Measurements from ENCODE around the gene HERC5.

HERC5 gene

DNA sequence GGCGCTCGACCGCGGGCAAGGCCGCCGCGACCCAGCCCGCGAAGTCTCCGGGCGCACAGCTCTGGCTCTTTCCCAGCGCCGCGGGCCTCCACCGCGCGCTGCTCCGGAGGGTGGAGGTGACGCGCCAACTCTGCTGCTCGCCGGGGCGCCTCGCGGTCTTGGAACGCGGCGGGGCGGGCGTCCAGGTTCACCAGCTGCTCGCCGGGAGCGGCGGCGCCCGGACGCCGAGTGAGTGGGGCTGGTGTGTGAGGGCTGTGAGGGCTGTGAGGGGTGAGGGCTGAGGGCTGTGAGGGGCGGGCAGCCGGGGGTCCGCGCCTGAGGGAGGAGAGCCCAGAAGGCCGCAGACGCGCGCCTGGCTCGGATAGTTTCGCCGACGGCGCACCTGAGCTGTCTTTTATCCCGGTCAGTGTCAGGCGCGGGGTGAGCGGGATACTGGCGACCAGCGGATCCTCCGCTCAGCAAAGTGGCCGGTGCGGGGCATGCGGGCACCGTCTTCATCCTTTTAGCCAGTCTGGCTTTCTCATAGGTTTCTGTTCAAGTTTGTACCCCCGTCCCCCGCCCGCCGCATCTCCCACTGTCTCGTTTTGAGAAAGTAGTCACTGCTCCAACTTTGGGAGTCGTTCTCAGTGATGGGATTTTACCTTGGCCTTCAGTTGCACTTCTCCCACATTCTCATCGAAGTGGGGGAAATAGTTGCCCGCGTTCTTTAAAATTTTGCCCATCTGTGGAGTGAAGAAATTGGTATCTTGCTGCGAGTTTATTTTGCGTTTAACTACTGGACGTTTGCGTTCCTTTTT is 586 bp downstream of the HERC5 start:
- DNase-seq, result peak; percentile 26 to 81
- peak overlapping the region; percentile 88 to 90 for H3K27ac ChIP-seq
- no peaks in the 10 kb centered on the region for H3K9me3 ChIP-seq
- peaks cover 0 to 5% (median 2%) of the 10 kb centered on the region in 4 donors for H3K4me1 ChIP-seq
- peaks cover 0 to under 1% (median 0%) of the 10 kb centered on the region in 3 donors for H3K36me3 ChIP-seq
- intact Hi-C loops (cut with DNase I; ENCODE audit: low total_unique reads), result loop anchor here (5.0 to 10.0 kb wide), 4 partner anchors 57 to 655 kb away; partner anchors contain the start of gene TIGD2
- peak overlapping the region; percentile 93 to 97 for H3K4me3 ChIP-seq
- H3K27me3 ChIP-seq, result no peaks in the 10 kb centered on the region
- TF ChIP-seq, protein P1, sequence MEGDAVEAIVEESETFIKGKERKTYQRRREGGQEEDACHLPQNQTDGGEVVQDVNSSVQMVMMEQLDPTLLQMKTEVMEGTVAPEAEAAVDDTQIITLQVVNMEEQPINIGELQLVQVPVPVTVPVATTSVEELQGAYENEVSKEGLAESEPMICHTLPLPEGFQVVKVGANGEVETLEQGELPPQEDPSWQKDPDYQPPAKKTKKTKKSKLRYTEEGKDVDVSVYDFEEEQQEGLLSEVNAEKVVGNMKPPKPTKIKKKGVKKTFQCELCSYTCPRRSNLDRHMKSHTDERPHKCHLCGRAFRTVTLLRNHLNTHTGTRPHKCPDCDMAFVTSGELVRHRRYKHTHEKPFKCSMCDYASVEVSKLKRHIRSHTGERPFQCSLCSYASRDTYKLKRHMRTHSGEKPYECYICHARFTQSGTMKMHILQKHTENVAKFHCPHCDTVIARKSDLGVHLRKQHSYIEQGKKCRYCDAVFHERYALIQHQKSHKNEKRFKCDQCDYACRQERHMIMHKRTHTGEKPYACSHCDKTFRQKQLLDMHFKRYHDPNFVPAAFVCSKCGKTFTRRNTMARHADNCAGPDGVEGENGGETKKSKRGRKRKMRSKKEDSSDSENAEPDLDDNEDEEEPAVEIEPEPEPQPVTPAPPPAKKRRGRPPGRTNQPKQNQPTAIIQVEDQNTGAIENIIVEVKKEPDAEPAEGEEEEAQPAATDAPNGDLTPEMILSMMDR (IDR thresholded peaks at IDR 0.05), result no peak

DNA sequence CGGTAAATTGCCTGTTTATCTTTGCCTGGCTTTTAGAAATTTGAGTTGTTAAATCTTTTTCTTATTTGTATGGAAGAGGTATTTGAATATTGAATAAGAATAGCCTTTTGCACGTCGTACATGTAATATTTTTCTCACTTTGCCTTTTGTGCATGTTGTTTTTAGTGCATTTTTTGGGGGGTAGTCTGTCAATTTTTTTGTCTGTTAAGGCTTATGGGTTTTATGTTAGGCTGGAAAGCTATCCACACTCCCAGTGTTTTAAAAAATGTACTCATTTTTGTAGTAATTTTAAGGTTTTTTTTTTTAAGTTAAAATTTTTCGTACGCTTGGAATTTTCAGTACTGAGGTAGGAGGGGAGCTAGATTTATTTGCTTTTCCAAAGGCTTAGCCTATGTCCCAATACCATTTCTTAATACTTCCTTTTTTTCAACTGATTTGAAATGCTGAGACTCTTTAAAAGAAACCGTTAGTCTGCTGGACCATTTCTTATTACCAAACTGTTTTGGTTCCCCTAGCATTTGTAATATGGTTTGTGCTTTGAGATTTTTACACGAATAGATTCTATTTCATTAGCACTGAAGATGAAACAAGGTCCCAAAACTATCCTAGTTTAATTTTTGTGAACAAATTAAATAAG is 1.3 kb downstream of the HERC5 start:
- Histone ChIP-seq H3K36me3 (peaks cover 0 to 8% (median 0%) of the 10 kb centered on the region in 3 donors), H3K27me3 (no peaks in the 10 kb centered on the region), H3K27ac (peak overlapping the region; percentile 88 to 90), H3K4me3 (peak overlapping the region; percentile 93 to 97), H3K4me1 (peaks cover 0 to 5% (median 2%) of the 10 kb centered on the region in 4 donors), H3K9me3 (no peaks in the 10 kb centered on the region)
- intact Hi-C loops (cut with DNase I; ENCODE audit: low total_unique reads), result loop anchor here (5.0 to 10.0 kb wide), 4 partner anchors 57 to 654 kb away; partner anchors contain the start of gene TIGD2
- no peak for DNase-seq
- TF ChIP-seq, protein P1 (IDR thresholded peaks at IDR 0.05), result no peak

DNA sequence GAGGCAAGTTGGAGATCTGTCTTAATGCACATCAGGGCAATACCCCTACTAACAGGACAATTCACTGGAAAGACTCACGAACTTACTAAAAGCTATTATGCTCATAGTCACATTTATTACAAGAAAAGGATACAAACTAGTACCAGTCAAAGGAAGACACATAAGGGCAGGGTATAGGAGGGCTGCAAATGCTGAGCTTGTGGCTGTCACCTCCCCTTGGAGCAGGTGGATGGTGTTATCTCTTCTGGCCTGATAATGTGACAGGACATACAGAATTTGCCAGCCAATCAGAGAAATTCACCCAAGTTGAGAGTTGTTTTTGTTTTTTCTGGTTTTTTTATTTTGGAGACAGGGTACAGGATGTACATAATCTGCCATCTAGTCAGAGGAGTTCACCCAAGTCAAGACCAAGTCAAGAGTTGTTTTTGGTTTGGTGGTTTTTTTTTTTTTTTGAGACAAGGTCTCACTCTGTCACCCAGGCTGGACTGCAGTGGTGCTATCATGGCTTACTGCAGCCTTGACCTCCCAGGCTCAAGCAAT is 8.8 kb downstream of the HERC5 start:
- no peaks in the 10 kb centered on the region for H3K9me3 ChIP-seq
- TF ChIP-seq, protein P1 (IDR thresholded peaks at IDR 0.05), result no peak
- H3K4me3 ChIP-seq, result no peak overlapping the region
- H3K27ac ChIP-seq, result no peak overlapping the region
- H3K36me3 ChIP-seq, result peaks cover 38 to 46% (median 39%) of the 10 kb centered on the region in 3 donors
- H3K27me3 ChIP-seq, result no peaks in the 10 kb centered on the region
- no peak for DNase-seq
- intact Hi-C loops (cut with DNase I; ENCODE audit: low total_unique reads), result no loop called here
- no peaks in the 10 kb centered on the region for H3K4me1 ChIP-seq

DNA sequence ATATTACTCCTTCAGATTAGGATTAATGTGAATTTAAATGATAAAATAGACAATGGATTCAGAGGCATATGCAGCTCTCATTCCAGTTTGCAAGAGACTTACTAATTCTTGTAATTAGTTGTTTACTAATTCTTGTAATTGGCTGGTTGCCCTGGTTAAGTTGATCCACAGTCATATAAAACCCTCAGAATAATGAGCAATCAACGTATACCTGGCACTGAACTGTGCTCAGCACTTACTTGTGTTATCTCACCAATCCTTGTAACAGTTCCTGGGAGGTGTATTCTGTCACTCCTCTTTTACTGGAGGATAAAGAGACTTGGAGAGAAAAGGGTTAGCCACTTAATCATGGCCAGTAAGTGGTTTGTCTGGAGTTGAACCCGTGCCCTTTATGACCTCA is 10.5 kb downstream of the HERC5 start:
- no peaks in the 10 kb centered on the region for H3K9me3 ChIP-seq
- peaks cover 38 to 55% (median 39%) of the 10 kb centered on the region in 3 donors for H3K36me3 ChIP-seq
- no peak overlapping the region for H3K4me3 ChIP-seq
- no peaks in the 10 kb centered on the region for H3K27me3 ChIP-seq
- no peak overlapping the region for H3K27ac ChIP-seq
- intact Hi-C loops (cut with DNase I; ENCODE audit: low total_unique reads), result no loop called here
- no peaks in the 10 kb centered on the region for H3K4me1 ChIP-seq
- TF ChIP-seq, protein P1 (IDR thresholded peaks at IDR 0.05), result no peak
- DNase-seq, result no peak

DNA sequence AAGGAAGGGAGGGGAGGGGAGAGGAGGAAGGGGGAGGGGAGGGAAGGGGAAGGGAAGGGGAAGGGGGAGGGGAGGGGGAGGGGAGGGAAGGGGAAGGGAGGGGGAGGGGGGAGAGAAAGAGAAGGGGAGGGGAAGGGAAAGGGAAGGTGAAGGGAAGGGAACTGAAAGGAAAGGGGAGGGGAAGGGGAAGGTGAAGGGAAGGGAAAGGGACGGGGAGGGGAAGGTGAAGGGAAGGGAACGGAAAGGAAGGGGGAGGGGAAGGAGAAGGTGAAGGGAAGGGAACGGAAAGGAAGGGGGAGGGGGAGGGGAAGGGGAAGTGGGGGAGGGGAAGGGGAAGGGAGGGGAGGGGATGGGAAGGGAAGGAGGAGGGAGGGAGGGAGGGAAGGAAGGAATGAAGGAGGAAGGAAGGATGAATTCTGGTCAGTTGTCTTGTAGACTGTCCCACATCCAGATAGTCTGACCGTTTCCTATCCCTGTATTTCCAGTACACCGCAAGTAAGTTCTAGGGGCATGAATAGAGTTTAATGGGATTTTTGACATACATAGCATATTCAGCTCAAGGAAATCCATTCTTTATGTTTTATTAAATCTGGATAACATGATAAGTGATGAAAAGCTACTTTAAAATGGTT is 20.4 kb downstream of the HERC5 start:
- intact Hi-C loops (cut with DNase I; ENCODE audit: low total_unique reads), result no loop called here
- H3K27ac ChIP-seq, result no peak overlapping the region
- no peaks in the 10 kb centered on the region for H3K9me3 ChIP-seq
- TF ChIP-seq, protein P1 (IDR thresholded peaks at IDR 0.05), result no peak
- DNase-seq, result no peak
- no peaks in the 10 kb centered on the region for H3K4me1 ChIP-seq
- H3K36me3 ChIP-seq, result peaks cover 0 to 26% (median 7%) of the 10 kb centered on the region in 3 donors
- H3K27me3 ChIP-seq, result no peaks in the 10 kb centered on the region
- H3K4me3 ChIP-seq, result no peak overlapping the region

All from tibial artery (tissue), 4 donors.